GM23338 (cell line): ENCODE measurements around the gene CFAP74. TPM values are rescaled to one million over a fixed set of nuclear protein-coding genes. Genes with fewer than 3 reads are reported as not detected.

Experiments used
- ATAC-seq: fragments of 200-7000 bp; cut with Tn5 transposase; 3 replicates; pipeline ENCODE4 v1.9.1; 2020
- DNase-seq: peaks from one replicate; pipeline ENCODE4 v3.0.0-alpha.2; 2015; ENCODE audit warnings: low spot score
- H2AFZ ChIP-seq: fragments of 200-600 bp; sonication (generic); 2 replicates; pipeline ENCODE4 v1.8.0; 2016; ENCODE audit warnings: antibody characterized with exemption, mild to moderate bottlenecking, moderate library complexity
- H3F3A ChIP-seq: fragments of 200-600 bp; sonication (generic); replicated peaks from 2 replicates; pipeline ENCODE4 v1.8.0; 2017; ENCODE audit warnings: antibody characterized with exemption, mixed run types, low read depth
- H3K27ac ChIP-seq: fragments of 200-600 bp; sonication (generic); 2 replicates; pipeline ENCODE4 v1.6.1; 2016; ENCODE audit warnings: low read depth
- H3K27me3 ChIP-seq: fragments of 200-600 bp; sonication (generic); 2 replicates; pipeline ENCODE4 v1.8.0; 2016; ENCODE audit warnings: mild to moderate bottlenecking, mixed run types, moderate library complexity; ENCODE audit not compliant: insufficient read depth
- H3K36me3 ChIP-seq: fragments of 200-600 bp; sonication (generic); 2 replicates; pipeline ENCODE4 v1.8.0; 2016; ENCODE audit warnings: mild to moderate bottlenecking; ENCODE audit not compliant: insufficient read depth
- H3K4me1 ChIP-seq: fragments of 200-600 bp; sonication (generic); 2 replicates; pipeline ENCODE4 v1.8.0; 2016; ENCODE audit warnings: mild to moderate bottlenecking, moderate library complexity; ENCODE audit not compliant: insufficient read depth
- H3K4me2 ChIP-seq: fragments of 200-600 bp; sonication (generic); 2 replicates; pipeline ENCODE4 v1.7.1; 2017; ENCODE audit warnings: mixed run types
- H3K4me3 ChIP-seq: fragments of 200-600 bp; sonication (generic); 2 replicates; pipeline ENCODE4 v1.6.1; 2016; ENCODE audit warnings: mixed run types
- H3K79me2 ChIP-seq: fragments of 200-600 bp; sonication (generic); replicated peaks from 2 replicates; pipeline ENCODE4 v1.8.0; 2017; ENCODE audit warnings: mild to moderate bottlenecking; ENCODE audit not compliant: insufficient read depth
- H3K9me2 ChIP-seq: fragments of 200-600 bp; sonication (generic); 2 replicates; pipeline ENCODE4 v1.8.0; 2017; ENCODE audit not compliant: insufficient read depth
- H4K20me1 ChIP-seq: fragments of 200-600 bp; sonication (generic); replicated peaks from 2 replicates; pipeline ENCODE4 v1.8.0; 2017; ENCODE audit warnings: mild to moderate bottlenecking; ENCODE audit not compliant: insufficient read depth
- H3K27ac Mint-ChIP-seq: 2 replicates; pipeline ENCODE4 v1.8.0; 2020; ENCODE audit warnings: inconsistent platforms, mild to moderate bottlenecking, moderate library complexity, mixed read lengths
- H3K27me3 Mint-ChIP-seq: 3 replicates; pipeline ENCODE4 v1.8.0; 2022; ENCODE audit warnings: low read depth, mild to moderate bottlenecking, moderate library complexity, mixed read lengths, inconsistent platforms; ENCODE audit not compliant: insufficient read depth, poor library complexity
- H3K36me3 Mint-ChIP-seq: 3 replicates; pipeline ENCODE4 v1.8.0; 2021; ENCODE audit warnings: low read depth, mild to moderate bottlenecking, inconsistent platforms, moderate library complexity, mixed read lengths
- H3K4me1 Mint-ChIP-seq: 3 replicates; pipeline ENCODE4 v1.8.0; 2020; ENCODE audit warnings: mild to moderate bottlenecking, inconsistent platforms, mixed read lengths
- H3K4me3 Mint-ChIP-seq: 3 replicates; pipeline ENCODE4 v1.8.0; 2021; ENCODE audit warnings: moderate library complexity, mild to moderate bottlenecking, inconsistent platforms, mixed read lengths
- H3K9me3 Mint-ChIP-seq: 3 replicates; pipeline ENCODE4 v1.8.0; 2020; ENCODE audit warnings: moderate library complexity, mild to moderate bottlenecking, inconsistent platforms, mixed read lengths
- CREB1 ChIP-seq: fragments of 250-450 bp; sonication (Bioruptor Pico); IDR thresholded peaks from 2 replicates; pipeline ENCODE4 v1.5.0; 2020; ENCODE audit warnings: low read depth, mild to moderate bottlenecking, moderate library complexity
- ETS1 ChIP-seq: IDR thresholded peaks from 2 replicates; pipeline ENCODE4 v1.6.1; 2016; ENCODE audit warnings: antibody characterized with exemption
- EZH2phosphoT487 ChIP-seq: fragments of 200-600 bp; sonication (generic); IDR thresholded peaks from one replicate; pipeline ENCODE4 v1.8.1; 2018; ENCODE audit warnings: antibody characterized with exemption; ENCODE audit not compliant: unreplicated experiment
- JUNB ChIP-seq: IDR thresholded peaks from one replicate; pipeline ENCODE4 v1.6.1; 2016; ENCODE audit warnings: antibody characterized with exemption; ENCODE audit not compliant: unreplicated experiment
- NANOG ChIP-seq: IDR thresholded peaks from 2 replicates; pipeline ENCODE4 v1.6.1; 2016; ENCODE audit warnings: antibody characterized with exemption, borderline replicate concordance
- POLR2AphosphoS5 ChIP-seq: IDR thresholded peaks from 2 replicates; pipeline ENCODE4 v1.6.1; 2016; ENCODE audit warnings: antibody characterized with exemption, low read depth
- STAT1 ChIP-seq: IDR thresholded peaks from one replicate; pipeline ENCODE4 v1.6.1; 2016; ENCODE audit warnings: antibody characterized with exemption; ENCODE audit not compliant: unreplicated experiment
- polyA plus RNA-seq: library from polyadenylated mRNA; unstranded; fragments of >200 nt; fragmentation: Nextera tagmentation; extraction: Ambion mirVana; gene quantifications from 2 replicates; pipeline ENCODE4 v1.2.1, GENCODE V29; 2016
- total RNA-seq: library from RNA; depleted of rRNA; stranded (reverse); fragments of >200 nt; shearing (Covaris generic); gene quantifications from 2 replicates; pipeline ENCODE4 v1.2.3, GENCODE V29; 2014
- TF ChIP-seq, protein P1 (sequence below): IDR thresholded peaks from one replicate; pipeline ENCODE4 v1.6.1; 2018; ENCODE audit warnings: antibody characterized with exemption; ENCODE audit not compliant: unreplicated experiment
- TF ChIP-seq, protein P2 (sequence below), 2 experiments: fragments of 200-600 bp in 1 of 2; sonication (generic) in 1 of 2; conservative IDR thresholded peaks; 2 replicates each; pipeline versions ENCODE4 v1.5.1 to v1.6.1; 2016 to 2017; ENCODE audit warnings: antibody characterized with exemption in 2 of 2, low read depth in 2 of 2, mild to moderate bottlenecking in 2 of 2, moderate library complexity in 1 of 2

Gene CFAP74
- total and polyA plus RNA-seq, 2 experiments from 2014 or later = 0.21 TPM; not detected in 1

DNA sequence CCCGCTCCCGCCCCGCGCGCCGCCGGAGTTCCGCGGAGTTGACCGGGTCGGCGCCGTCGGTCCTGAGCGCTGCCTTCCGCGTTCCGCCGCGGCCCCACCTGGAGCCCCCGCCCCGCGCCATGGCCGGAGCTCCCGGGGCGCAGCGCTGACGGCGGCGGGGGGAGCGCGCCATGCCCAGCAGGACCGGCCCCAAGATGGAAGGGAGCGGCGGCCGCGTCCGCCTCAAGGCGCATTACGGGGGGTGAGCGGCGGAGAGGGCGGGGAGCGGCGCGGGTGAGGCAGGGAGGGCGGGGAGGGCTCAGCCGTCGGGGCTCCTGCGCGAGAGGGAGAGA, 46.8 kb upstream of the CFAP74 start (continued):
- TF ChIP-seq EZH2phosphoT487 (no peak), NANOG (no peak), STAT1 (no peak), JUNB (no peak)
- TF ChIP-seq, protein P1, sequence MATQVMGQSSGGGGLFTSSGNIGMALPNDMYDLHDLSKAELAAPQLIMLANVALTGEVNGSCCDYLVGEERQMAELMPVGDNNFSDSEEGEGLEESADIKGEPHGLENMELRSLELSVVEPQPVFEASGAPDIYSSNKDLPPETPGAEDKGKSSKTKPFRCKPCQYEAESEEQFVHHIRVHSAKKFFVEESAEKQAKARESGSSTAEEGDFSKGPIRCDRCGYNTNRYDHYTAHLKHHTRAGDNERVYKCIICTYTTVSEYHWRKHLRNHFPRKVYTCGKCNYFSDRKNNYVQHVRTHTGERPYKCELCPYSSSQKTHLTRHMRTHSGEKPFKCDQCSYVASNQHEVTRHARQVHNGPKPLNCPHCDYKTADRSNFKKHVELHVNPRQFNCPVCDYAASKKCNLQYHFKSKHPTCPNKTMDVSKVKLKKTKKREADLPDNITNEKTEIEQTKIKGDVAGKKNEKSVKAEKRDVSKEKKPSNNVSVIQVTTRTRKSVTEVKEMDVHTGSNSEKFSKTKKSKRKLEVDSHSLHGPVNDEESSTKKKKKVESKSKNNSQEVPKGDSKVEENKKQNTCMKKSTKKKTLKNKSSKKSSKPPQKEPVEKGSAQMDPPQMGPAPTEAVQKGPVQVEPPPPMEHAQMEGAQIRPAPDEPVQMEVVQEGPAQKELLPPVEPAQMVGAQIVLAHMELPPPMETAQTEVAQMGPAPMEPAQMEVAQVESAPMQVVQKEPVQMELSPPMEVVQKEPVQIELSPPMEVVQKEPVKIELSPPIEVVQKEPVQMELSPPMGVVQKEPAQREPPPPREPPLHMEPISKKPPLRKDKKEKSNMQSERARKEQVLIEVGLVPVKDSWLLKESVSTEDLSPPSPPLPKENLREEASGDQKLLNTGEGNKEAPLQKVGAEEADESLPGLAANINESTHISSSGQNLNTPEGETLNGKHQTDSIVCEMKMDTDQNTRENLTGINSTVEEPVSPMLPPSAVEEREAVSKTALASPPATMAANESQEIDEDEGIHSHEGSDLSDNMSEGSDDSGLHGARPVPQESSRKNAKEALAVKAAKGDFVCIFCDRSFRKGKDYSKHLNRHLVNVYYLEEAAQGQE = no peak

- H3K9me2 ChIP-seq = no peaks in the 10 kb centered on the region
- H3K36me3 ChIP-seq = no peaks in the 10 kb centered on the region
- Mint-ChIP-seq H3K36me3 (peaks cover 2% of the 10 kb centered on the region; the same call in 1 of the 3 replicates), H3K4me1 (peaks cover 22% of the 10 kb centered on the region), H3K27me3 (peaks cover 26% of the 10 kb centered on the region), H3K27ac (peak within 1 kb of the TSS; percentile 89), H3K9me3 (no peaks in the 10 kb centered on the region; the same call in 2 of the 3 replicates), H3K4me3 (peak within 1 kb of the TSS; percentile 82)
- DNase-seq (peak; percentile 96), ATAC-seq (peak; percentile 56)
- peaks cover 23% of the 10 kb centered on the region for H4K20me1 ChIP-seq
- no peaks in the 10 kb centered on the region for H3K27me3 ChIP-seq
- peak within 1 kb of the TSS; percentile 92 for H3K4me3 ChIP-seq
- H2AFZ ChIP-seq = peak within 1 kb of the TSS; percentile 91
- H3K79me2 ChIP-seq = peaks cover 38% of the 10 kb centered on the region
- TF ChIP-seq POLR2AphosphoS5 = peak; percentile 59
- TF ChIP-seq CREB1 (CRISPR knock-in tag) = no peak
- H3K4me2 ChIP-seq = peak within 1 kb of the TSS; percentile 96
- peaks cover 25% of the 10 kb centered on the region; the same call in 1 of the 2 replicates for H3K4me1 ChIP-seq
- peak within 1 kb of the TSS; percentile 93 for H3K27ac ChIP-seq
- H3F3A ChIP-seq = peaks cover 18% of the 10 kb centered on the region
These were observed 46.3 kb upstream of the CFAP74 start, which contains the start of gene PRKCZ for GRCh38 chr1:2049718-2050431. Gene PRKCZ, plus strand, starts transcription at chr1:2050411. Its CDS starts 220 bp downstream, at chr1:2050631.

- Histone ChIP-seq H3K4me3 (peak overlapping the region; percentile 92), H2AFZ (peak overlapping the region; percentile 91), H3F3A (peaks cover 18% of the 10 kb centered on the region), H3K9me2 (no peaks in the 10 kb centered on the region), H4K20me1 (peaks cover 22% of the 10 kb centered on the region), H3K4me2 (peak overlapping the region; percentile 93), H3K27ac (peak overlapping the region; percentile 93), H3K36me3 (no peaks in the 10 kb centered on the region), H3K4me1 (peaks cover 25% of the 10 kb centered on the region; the same call in 1 of the 2 replicates), H3K27me3 (no peaks in the 10 kb centered on the region), H3K79me2 (peaks cover 32% of the 10 kb centered on the region)
- Mint-ChIP-seq H3K4me3 (peak overlapping the region; percentile 82), H3K4me1 (peaks cover 22% of the 10 kb centered on the region), H3K27ac (peak overlapping the region; percentile 89), H3K9me3 (no peaks in the 10 kb centered on the region; the same call in 2 of the 3 replicates), H3K36me3 (peaks cover 2% of the 10 kb centered on the region; the same call in 1 of the 3 replicates), H3K27me3 (peaks cover 26% of the 10 kb centered on the region)
- peak; percentile 63 for ATAC-seq
- peak; percentile 95 for DNase-seq
- TF ChIP-seq, protein P2, sequence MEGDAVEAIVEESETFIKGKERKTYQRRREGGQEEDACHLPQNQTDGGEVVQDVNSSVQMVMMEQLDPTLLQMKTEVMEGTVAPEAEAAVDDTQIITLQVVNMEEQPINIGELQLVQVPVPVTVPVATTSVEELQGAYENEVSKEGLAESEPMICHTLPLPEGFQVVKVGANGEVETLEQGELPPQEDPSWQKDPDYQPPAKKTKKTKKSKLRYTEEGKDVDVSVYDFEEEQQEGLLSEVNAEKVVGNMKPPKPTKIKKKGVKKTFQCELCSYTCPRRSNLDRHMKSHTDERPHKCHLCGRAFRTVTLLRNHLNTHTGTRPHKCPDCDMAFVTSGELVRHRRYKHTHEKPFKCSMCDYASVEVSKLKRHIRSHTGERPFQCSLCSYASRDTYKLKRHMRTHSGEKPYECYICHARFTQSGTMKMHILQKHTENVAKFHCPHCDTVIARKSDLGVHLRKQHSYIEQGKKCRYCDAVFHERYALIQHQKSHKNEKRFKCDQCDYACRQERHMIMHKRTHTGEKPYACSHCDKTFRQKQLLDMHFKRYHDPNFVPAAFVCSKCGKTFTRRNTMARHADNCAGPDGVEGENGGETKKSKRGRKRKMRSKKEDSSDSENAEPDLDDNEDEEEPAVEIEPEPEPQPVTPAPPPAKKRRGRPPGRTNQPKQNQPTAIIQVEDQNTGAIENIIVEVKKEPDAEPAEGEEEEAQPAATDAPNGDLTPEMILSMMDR (conservative IDR thresholded peaks at IDR 0.05; ENCODE audit: low read depth in 2 of 2) = peak; percentile 55 to 60
- no peak for TF ChIP-seq EZH2phosphoT487
- no peak for TF ChIP-seq ETS1
- no peak for TF ChIP-seq NANOG
- peak; percentile 23; the same call in 1 of the 2 replicates for TF ChIP-seq POLR2AphosphoS5
These were observed 45.7 kb upstream of the CFAP74 start for GRCh38 chr1:2049225-2049717.
